ENCODE results near the gene TYMP. TPM values are rescaled to one million over a fixed set of nuclear protein-coding genes. Genes with fewer than 3 reads are reported as not detected.

TYMP gene
- polyA plus RNA-seq, 1 of the 3 experiments (the other 2 are of a cell fraction), result 1.7 TPM

DNA sequence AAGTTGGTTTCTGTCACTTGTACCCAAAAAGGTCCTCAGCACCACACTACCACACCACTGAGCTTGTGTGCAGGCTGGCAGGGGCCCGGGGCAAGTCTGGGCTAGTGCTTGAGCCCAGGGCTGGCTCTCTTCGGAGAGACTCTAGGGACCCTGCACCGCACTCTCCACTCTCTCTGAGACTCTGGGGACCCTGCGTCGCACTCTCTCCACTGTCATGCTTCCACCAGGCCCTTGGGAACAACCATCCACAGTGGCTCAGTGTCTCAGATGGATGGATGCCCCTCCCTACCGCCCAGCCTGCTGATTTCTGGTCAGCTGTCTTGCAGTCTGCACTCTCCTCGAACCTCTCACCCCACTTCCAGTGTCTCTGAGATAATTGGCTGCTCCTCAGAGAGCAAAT, 52.9 kb downstream of the TYMP start:
- ChIA-PET CTCF (interaction anchor here (1.8 to 5.1 kb wide), 2 partner anchors 21 to 49 kb away, joined by 4 to 24 read pairs; partner anchors contain the start of gene SCO2), POLR2A (no interaction called here)
- Histone ChIP-seq H3K9ac (no peak overlapping the region), H4K20me1 (ENCODE audit: insufficient read depth) (peaks cover 24% of the 10 kb centered on the region), H3K36me3 (replicated peaks in 1 of 2; ENCODE audit: control insufficient read depth in 1 of 2, insufficient read depth in 2 of 2, low read length in 1 of 2) (peaks cover 0 to 2% of the 10 kb centered on the region in 2 experiments), H2AFZ (ENCODE audit: low read depth) (no peak overlapping the region), H3K4me2 (no peak overlapping the region), H3K27ac (ENCODE audit: low read depth in 2 of 2, low read length in 1 of 2) (no peak overlapping the region), H3K9me3 (no peaks in the 10 kb centered on the region), H3K4me1 (ENCODE audit: control insufficient read depth in 1 of 2, insufficient read depth in 2 of 2, low read depth in 1 of 2, low read length in 1 of 2) (peaks cover 0 to 26% of the 10 kb centered on the region in 2 experiments; a peak in 2 of 4 replicates), H3K4me3 (ENCODE audit: low read depth in 2 of 2, low read length in 1 of 2) (no peak overlapping the region), H3K79me2 (ENCODE audit: insufficient read depth) (peaks cover 25% of the 10 kb centered on the region), H3F3A (replicated peaks; ENCODE audit: insufficient read depth) (no peaks in the 10 kb centered on the region), H3K27me3 (ENCODE audit: insufficient read depth) (peaks cover 10% of the 10 kb centered on the region; the same call in 1 of the 2 replicates), H3K9me2 (no peaks in the 10 kb centered on the region)
- DNase-seq, result no peak
- WGBS (ENCODE audit: low lambda C conversion rate), result 95% methylated on average over 4 of the region's 7 CpGs
- TF ChIP-seq MEF2A (IDR thresholded peaks at IDR 0.05; ENCODE audit: borderline replicate concordance, low read depth) (no peak), RXRA (IDR thresholded peaks at IDR 0.05; ENCODE audit: borderline replicate concordance, low read depth) (no peak), TAF1 (IDR thresholded peaks at IDR 0.05; ENCODE audit: borderline replicate concordance, low read depth, low read length) (no peak), GABPA (IDR thresholded peaks at IDR 0.05; ENCODE audit: low read depth) (no peak), EP300 (IDR thresholded peaks at IDR 0.05; ENCODE audit: borderline replicate concordance in 1 of 2, low read depth in 1 of 2, low read length in 1 of 2) (no peak), RCOR1 (IDR thresholded peaks at IDR 0.05; ENCODE audit: low read length) (no peak), SMC3 (IDR thresholded peaks at IDR 0.05; ENCODE audit: low read depth, low read length) (no peak), EZH2phosphoT487 (IDR thresholded peaks at IDR 0.05; ENCODE audit: borderline replicate concordance, low read depth) (no peak), JUND (IDR thresholded peaks at IDR 0.05) (no peak), YY1 (IDR thresholded peaks at IDR 0.05; ENCODE audit: low read depth) (no peak), NFIC (IDR thresholded peaks at IDR 0.05; ENCODE audit: borderline replicate concordance) (no peak)
- TF ChIP-seq, protein P1, sequence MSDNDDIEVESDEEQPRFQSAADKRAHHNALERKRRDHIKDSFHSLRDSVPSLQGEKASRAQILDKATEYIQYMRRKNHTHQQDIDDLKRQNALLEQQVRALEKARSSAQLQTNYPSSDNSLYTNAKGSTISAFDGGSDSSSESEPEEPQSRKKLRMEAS (IDR thresholded peaks at IDR 0.05; ENCODE audit: low read depth), result no peak
- TF ChIP-seq, protein P2, sequence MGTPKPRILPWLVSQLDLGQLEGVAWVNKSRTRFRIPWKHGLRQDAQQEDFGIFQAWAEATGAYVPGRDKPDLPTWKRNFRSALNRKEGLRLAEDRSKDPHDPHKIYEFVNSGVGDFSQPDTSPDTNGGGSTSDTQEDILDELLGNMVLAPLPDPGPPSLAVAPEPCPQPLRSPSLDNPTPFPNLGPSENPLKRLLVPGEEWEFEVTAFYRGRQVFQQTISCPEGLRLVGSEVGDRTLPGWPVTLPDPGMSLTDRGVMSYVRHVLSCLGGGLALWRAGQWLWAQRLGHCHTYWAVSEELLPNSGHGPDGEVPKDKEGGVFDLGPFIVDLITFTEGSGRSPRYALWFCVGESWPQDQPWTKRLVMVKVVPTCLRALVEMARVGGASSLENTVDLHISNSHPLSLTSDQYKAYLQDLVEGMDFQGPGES (IDR thresholded peaks at IDR 0.05; ENCODE audit: low read depth, low read length), result no peak
- TF ChIP-seq, protein P3, sequence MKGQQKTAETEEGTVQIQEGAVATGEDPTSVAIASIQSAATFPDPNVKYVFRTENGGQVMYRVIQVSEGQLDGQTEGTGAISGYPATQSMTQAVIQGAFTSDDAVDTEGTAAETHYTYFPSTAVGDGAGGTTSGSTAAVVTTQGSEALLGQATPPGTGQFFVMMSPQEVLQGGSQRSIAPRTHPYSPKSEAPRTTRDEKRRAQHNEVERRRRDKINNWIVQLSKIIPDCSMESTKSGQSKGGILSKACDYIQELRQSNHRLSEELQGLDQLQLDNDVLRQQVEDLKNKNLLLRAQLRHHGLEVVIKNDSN (IDR thresholded peaks at IDR 0.05; ENCODE audit: borderline replicate concordance, low read depth), result no peak
- TF ChIP-seq, protein P4, sequence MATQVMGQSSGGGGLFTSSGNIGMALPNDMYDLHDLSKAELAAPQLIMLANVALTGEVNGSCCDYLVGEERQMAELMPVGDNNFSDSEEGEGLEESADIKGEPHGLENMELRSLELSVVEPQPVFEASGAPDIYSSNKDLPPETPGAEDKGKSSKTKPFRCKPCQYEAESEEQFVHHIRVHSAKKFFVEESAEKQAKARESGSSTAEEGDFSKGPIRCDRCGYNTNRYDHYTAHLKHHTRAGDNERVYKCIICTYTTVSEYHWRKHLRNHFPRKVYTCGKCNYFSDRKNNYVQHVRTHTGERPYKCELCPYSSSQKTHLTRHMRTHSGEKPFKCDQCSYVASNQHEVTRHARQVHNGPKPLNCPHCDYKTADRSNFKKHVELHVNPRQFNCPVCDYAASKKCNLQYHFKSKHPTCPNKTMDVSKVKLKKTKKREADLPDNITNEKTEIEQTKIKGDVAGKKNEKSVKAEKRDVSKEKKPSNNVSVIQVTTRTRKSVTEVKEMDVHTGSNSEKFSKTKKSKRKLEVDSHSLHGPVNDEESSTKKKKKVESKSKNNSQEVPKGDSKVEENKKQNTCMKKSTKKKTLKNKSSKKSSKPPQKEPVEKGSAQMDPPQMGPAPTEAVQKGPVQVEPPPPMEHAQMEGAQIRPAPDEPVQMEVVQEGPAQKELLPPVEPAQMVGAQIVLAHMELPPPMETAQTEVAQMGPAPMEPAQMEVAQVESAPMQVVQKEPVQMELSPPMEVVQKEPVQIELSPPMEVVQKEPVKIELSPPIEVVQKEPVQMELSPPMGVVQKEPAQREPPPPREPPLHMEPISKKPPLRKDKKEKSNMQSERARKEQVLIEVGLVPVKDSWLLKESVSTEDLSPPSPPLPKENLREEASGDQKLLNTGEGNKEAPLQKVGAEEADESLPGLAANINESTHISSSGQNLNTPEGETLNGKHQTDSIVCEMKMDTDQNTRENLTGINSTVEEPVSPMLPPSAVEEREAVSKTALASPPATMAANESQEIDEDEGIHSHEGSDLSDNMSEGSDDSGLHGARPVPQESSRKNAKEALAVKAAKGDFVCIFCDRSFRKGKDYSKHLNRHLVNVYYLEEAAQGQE (IDR thresholded peaks at IDR 0.05; ENCODE audit: low read depth, low read length), result no peak
- TF ChIP-seq, protein P5, sequence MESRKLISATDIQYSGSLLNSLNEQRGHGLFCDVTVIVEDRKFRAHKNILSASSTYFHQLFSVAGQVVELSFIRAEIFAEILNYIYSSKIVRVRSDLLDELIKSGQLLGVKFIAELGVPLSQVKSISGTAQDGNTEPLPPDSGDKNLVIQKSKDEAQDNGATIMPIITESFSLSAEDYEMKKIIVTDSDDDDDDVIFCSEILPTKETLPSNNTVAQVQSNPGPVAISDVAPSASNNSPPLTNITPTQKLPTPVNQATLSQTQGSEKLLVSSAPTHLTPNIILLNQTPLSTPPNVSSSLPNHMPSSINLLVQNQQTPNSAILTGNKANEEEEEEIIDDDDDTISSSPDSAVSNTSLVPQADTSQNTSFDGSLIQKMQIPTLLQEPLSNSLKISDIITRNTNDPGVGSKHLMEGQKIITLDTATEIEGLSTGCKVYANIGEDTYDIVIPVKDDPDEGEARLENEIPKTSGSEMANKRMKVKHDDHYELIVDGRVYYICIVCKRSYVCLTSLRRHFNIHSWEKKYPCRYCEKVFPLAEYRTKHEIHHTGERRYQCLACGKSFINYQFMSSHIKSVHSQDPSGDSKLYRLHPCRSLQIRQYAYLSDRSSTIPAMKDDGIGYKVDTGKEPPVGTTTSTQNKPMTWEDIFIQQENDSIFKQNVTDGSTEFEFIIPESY (IDR thresholded peaks at IDR 0.05; ENCODE audit: borderline replicate concordance, low read depth), result no peak

Other genes with a start within 250 kb of the TYMP start
- gene PLXNB2, start 222.4 kb downstream of the TYMP start, polyA plus RNA-seq (2012; rRNA removed), result 85.8 and 108 TPM in 2 replicates
- 5.6 and 5.8 TPM in 2 replicates for gene DENND6B, start 203.0 kb downstream of the TYMP start, polyA plus RNA-seq (2012; rRNA removed)
- 45.1 and 45.7 TPM in 2 replicates for gene PPP6R2, start 186.7 kb downstream of the TYMP start, polyA plus RNA-seq (2012; rRNA removed)
- gene SBF1, start 55.0 kb downstream of the TYMP start, polyA plus RNA-seq (2012; rRNA removed), result 24.2 and 29.1 TPM in 2 replicates
- 0.49 and 0.61 TPM in 2 replicates for gene ADM2, start 48.5 kb downstream of the TYMP start, polyA plus RNA-seq (2012; rRNA removed)
- gene MIOX, start 43.2 kb downstream of the TYMP start, polyA plus RNA-seq (2012; rRNA removed), result 0.05 and 0.06 TPM in 2 replicates
- 34.3 and 42.8 TPM in 2 replicates for gene LMF2, start 22.3 kb downstream of the TYMP start, polyA plus RNA-seq (2012; rRNA removed)
- gene NCAPH2, start 21.8 kb downstream of the TYMP start, polyA plus RNA-seq (2012; rRNA removed), result 21.1 and 22.4 TPM in 2 replicates
- 3.2 and 4.0 TPM in 2 replicates for gene SCO2, start 4.4 kb downstream of the TYMP start, polyA plus RNA-seq (2012; rRNA removed)
- gene KLHDC7B, start 15.9 kb upstream of the TYMP start, polyA plus RNA-seq (2012; rRNA removed), result 0.03 and 0.07 TPM in 2 replicates
- gene SYCE3, start 32.9 kb upstream of the TYMP start, polyA plus RNA-seq (2012; rRNA removed), result 2.1 and 3.6 TPM in 2 replicates
- gene CPT1B, start 48.4 kb upstream of the TYMP start, polyA plus RNA-seq (2012; rRNA removed), result 33.2 and 40.4 TPM in 2 replicates
- gene CHKB, start 52.8 kb upstream of the TYMP start, polyA plus RNA-seq (2012; rRNA removed), result 39.6 and 57.4 TPM in 2 replicates
- 2.3 and 2.7 TPM in 2 replicates for gene MAPK8IP2, start 70.8 kb upstream of the TYMP start, polyA plus RNA-seq (2012; rRNA removed)
- gene ARSA, start 98.1 kb upstream of the TYMP start, polyA plus RNA-seq (2012; rRNA removed), result 34.2 and 34.4 TPM in 2 replicates
- gene SHANK3, start 142.8 kb upstream of the TYMP start, polyA plus RNA-seq (2012; rRNA removed), result 0.88 and 1.5 TPM in 2 replicates
- gene ACR, start 208.2 kb upstream of the TYMP start, polyA plus RNA-seq (2012; rRNA removed), result 0.08 and 0.15 TPM in 2 replicates

All from SK-N-SH (cell line).